Measurements from ENCODE around the gene FKBP9. TPM values are rescaled to one million over a fixed set of nuclear protein-coding genes. Genes with fewer than 3 reads are reported as not detected.

The FKBP9 gene
- total RNA-seq, 1 experiment from 2014 or later: 155 TPM

GRCh38 chr7:33048257-33048656 is 91.0 kb downstream of the FKBP9 start:
- CTCF ChIA-PET: no interaction called here

GRCh38 chr7:33048704-33049103 is 91.5 kb downstream of the FKBP9 start:
- POLR2A ChIA-PET (ENCODE audit: unreplicated experiment): no interaction called here
- no peak overlapping the region for H3K27ac ChIP-seq
- intact Hi-C loops (cut with micrococcal nuclease; ENCODE audit: unreplicated experiment): loop anchor here (10.0 kb wide), 1 partner anchor 554 kb away; the partner anchor contains the start of genes AVL9 and LSM5

More at GRCh38 chr7:33048257-33048656, 91.0 kb downstream of the FKBP9 start:
- Histone ChIP-seq H4K20me1 (ENCODE audit: insufficient read depth) (peaks cover 22% of the 10 kb centered on the region), H3F3A (ENCODE audit: insufficient read depth, low read depth) (no peaks in the 10 kb centered on the region), H3K9me2 (ENCODE audit: insufficient read depth) (no peaks in the 10 kb centered on the region), H3K27ac (no peak overlapping the region), H3K4me3 (no peak overlapping the region), H3K36me3 (ENCODE audit: low read depth) (no peaks in the 10 kb centered on the region), H3K79me2 (ENCODE audit: low read depth) (peaks cover 91% of the 10 kb centered on the region), H3K27me3 (ENCODE audit: insufficient read depth, low read depth) (no peaks in the 10 kb centered on the region), H3K4me2 (no peak overlapping the region), H2AFZ (no peak overlapping the region), H3K4me1 (replicated peaks; ENCODE audit: insufficient read depth) (peaks cover 14% of the 10 kb centered on the region), H3K9me3 (ENCODE audit: insufficient read depth, low read depth) (no peaks in the 10 kb centered on the region)
- no TSS peak for BruUV-seq (replicated peaks)
- intact Hi-C loops (cut with micrococcal nuclease; ENCODE audit: unreplicated experiment): loop anchor here (10.0 kb wide), 1 partner anchor 553 kb away; the partner anchor contains the start of genes AVL9 and LSM5
- DNase-seq: no peak
- POLR2A ChIA-PET (ENCODE audit: unreplicated experiment): no interaction called here
- TF ChIP-seq EZH2 (IDR thresholded peaks at IDR 0.05; ENCODE audit: low read depth) (no peak), CTCF (conservative IDR thresholded peaks at IDR 0.05) (no peak)

GRCh38 chr7:33050535-33051318 is 93.5 kb downstream of the FKBP9 start:
- TF ChIP-seq CTCF (conservative IDR thresholded peaks at IDR 0.05) (peak; percentile 87), EZH2 (IDR thresholded peaks at IDR 0.05; ENCODE audit: low read depth) (no peak)
- ChIA-PET CTCF (interaction anchor here (0.7 to 1.7 kb wide), 3 partner anchors 8 to 107 kb away, joined by 3 to 9 read pairs (median 4); no protein-coding TSS in a partner anchor), POLR2A (ENCODE audit: unreplicated experiment) (interaction anchor here (0.8 kb wide), 1 partner anchor 11 kb away, joined by 3 read pairs; no protein-coding TSS in a partner anchor)
- Histone ChIP-seq H3K4me3 (no peak overlapping the region), H3K79me2 (ENCODE audit: low read depth) (peaks cover 93% of the 10 kb centered on the region), H2AFZ (no peak overlapping the region), H3K36me3 (ENCODE audit: low read depth) (no peaks in the 10 kb centered on the region), H3K27ac (no peak overlapping the region), H3K9me3 (ENCODE audit: insufficient read depth, low read depth) (no peaks in the 10 kb centered on the region), H3K4me2 (no peak overlapping the region), H3K27me3 (ENCODE audit: insufficient read depth, low read depth) (no peaks in the 10 kb centered on the region), H3F3A (ENCODE audit: insufficient read depth, low read depth) (no peaks in the 10 kb centered on the region), H3K9me2 (ENCODE audit: insufficient read depth) (no peaks in the 10 kb centered on the region), H3K4me1 (replicated peaks; ENCODE audit: insufficient read depth) (peaks cover 5% of the 10 kb centered on the region; the same call in 1 of the 2 replicates), H4K20me1 (ENCODE audit: insufficient read depth) (peaks cover 16% of the 10 kb centered on the region)
- intact Hi-C loops (cut with micrococcal nuclease; ENCODE audit: unreplicated experiment): loop anchor here (1.0 kb wide), 1 partner anchor 250 kb away; no protein-coding TSS in a partner anchor
- DNase-seq: peak in 1 of 2 experiments; percentile 63
- no TSS peak for BruUV-seq (replicated peaks)

More at GRCh38 chr7:33048704-33049103, 91.5 kb downstream of the FKBP9 start:
- H3K9me2 ChIP-seq (ENCODE audit: insufficient read depth): no peaks in the 10 kb centered on the region
- no peaks in the 10 kb centered on the region for H3F3A ChIP-seq (ENCODE audit: insufficient read depth, low read depth)
- no peak overlapping the region for H2AFZ ChIP-seq
- no peaks in the 10 kb centered on the region for H3K9me3 ChIP-seq (ENCODE audit: insufficient read depth, low read depth)
- H4K20me1 ChIP-seq (ENCODE audit: insufficient read depth): peaks cover 22% of the 10 kb centered on the region
- no peak overlapping the region for H3K4me2 ChIP-seq
- H3K27me3 ChIP-seq (ENCODE audit: insufficient read depth, low read depth): no peaks in the 10 kb centered on the region
- peaks cover 14% of the 10 kb centered on the region for H3K4me1 ChIP-seq (replicated peaks; ENCODE audit: insufficient read depth)
- CTCF ChIA-PET: interaction anchor here (1.7 kb wide), 1 partner anchor 8 kb away, joined by 9 read pairs; no protein-coding TSS in a partner anchor
- TF ChIP-seq EZH2 (IDR thresholded peaks at IDR 0.05; ENCODE audit: low read depth) (no peak), CTCF (conservative IDR thresholded peaks at IDR 0.05) (no peak)
- DNase-seq: no peak
- no peaks in the 10 kb centered on the region for H3K36me3 ChIP-seq (ENCODE audit: low read depth)
- no peak overlapping the region for H3K4me3 ChIP-seq
- no TSS peak for BruUV-seq (replicated peaks)
- peaks cover 91% of the 10 kb centered on the region for H3K79me2 ChIP-seq (ENCODE audit: low read depth)

Measured in PC-9 (cell line).